Limb (tissue), 2 donors: ENCODE results near the gene FNIP2.

ENCODE experiments used
- DNase-seq, 2 donors: peaks; one replicate each; pipeline ENCODE4 v3.0.0-alpha.2; 2016; ENCODE audit errors: extremely low spot score in 2 of 2

Gene FNIP2

DNA sequence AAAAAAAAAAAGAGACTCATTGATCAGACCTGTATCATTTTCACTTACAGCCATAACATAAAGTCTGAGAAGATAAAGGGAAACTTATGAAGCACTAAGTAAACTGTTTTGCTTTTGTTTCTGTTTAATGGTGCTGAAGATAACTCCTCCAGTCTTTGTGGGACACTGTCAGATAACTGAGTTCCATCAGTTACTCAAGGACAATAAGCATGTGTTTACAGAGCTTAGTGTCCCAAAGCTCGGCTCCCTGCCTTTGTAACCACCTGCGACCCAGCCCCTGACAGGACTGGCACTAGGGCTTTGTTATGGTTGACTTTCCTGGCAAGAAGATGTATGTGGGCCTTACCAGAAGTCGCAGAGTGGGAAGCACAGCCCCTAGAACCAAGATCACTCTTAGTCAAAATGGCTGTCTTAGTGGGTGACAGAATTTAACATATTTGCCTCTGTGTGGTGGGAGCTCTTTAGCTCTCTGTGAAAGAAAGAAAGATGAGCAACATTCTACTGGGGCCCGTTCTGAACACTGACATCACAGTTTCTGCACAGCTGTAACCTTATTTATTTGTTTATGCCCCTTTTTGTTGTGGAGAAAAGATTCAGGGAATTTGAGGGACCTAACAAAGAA, 68.1 kb downstream of the FNIP2 start:
- DNase-seq = no peak

GRCh38 chr4:158837527-158838141, 68.8 kb downstream of the FNIP2 start:
- no peak for DNase-seq

- DNase-seq = no peak
Measured at GRCh38 chr4:158840131-158840530, 71.3 kb downstream of the FNIP2 start.

GRCh38 chr4:158841540-158841939, 72.7 kb downstream of the FNIP2 start:
- no peak for DNase-seq

DNA sequence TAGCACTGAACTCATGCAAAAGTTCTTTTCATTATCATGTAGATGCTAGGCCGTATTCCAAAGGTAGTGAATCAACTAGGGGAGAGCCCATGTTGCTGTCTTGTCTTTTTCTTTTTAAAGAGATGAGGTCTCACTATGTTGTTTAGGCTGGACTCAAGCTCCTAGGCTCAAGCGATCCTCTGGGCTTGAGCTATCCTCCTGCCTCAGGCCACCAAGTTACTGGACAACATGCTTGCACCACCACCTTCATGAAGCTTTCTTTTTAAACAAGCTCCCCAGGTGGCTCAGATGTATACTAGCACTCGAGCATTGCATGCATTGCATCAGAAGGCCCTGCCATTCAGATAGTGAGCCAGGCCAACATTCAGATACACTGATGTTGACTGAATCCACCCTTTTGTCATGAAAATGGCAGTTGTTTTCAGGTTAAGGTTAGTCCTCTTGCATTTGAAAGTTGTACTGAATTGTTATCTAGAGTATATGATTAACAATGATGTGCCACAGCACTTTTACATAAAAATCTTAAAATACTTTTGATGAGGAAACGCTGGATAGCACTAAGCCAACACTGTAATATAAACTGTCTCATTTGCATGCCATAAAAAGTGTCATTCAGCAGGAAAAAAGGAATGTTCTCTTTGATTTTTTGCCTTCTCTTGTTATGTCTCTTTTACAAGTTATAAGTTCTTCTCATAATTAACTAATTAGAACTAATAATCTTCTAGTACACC, 76.7 kb downstream of the FNIP2 start:
- no peak for DNase-seq

DNA sequence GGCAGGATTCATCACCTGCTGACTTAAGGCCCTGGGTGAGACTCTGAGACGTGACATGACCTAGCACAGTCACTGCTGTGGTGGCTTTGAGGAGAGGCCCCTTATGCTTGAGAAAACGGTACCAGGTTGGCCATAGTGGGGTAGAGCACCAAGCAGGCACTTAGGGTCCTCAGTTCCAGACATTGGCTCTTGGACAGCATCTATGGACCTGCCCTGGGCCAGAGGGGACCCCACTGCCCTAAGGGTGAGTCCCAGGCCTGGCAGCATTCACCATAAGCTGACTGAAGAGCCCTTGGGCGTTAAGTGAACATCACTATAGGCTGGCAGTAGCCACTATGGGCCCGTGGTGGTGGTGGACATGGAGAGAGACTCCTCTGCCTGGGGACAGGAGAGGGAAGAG, 78.7 kb downstream of the FNIP2 start:
- no peak for DNase-seq

GRCh38 chr4:158849681-158850080, 80.9 kb downstream of the FNIP2 start:
- no peak for DNase-seq

- no peak for DNase-seq
Measured at GRCh38 chr4:158850371-158850770, 81.5 kb downstream of the FNIP2 start.

DNA sequence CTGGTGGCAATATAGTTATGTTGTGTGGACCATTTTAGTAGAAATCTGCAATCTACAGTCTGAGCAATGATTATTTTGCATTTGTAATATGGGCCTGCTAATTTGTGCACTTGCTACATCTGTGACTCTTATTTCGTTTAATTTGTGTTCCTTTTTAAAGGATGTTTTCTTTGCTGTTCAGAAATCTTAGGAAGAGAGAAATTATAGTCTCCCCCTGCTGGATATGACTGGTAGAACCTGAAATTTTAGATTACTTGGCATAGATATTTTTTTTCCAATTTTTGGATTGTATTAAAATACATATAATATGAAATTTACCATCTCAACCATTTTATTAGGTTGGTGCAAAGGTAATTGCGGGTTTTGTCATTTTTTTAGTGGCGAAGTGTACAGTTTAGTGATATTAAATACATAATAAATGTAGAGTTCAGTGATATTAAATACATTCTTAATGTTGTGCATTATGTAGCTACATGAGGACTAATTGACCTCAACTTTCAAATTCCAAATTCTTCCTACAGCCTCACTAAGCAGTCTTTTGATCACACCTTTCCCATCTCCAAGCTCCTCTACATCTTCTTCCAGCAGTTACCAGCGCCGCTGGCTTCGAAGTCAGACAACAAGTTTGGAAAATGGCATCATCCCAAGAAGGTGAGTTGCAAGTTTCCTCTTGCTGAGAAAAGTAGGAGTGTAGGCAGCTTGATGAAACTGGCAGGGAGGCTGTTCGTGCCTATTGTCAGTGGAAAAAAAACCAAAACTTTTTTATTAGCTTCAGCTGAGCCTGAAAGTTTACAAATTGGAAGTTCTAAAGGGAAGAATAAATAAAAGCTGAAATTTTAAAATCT, 82.2 kb downstream of the FNIP2 start:
- DNase-seq = peak in 1 of 2 donors; percentile 69

DNA sequence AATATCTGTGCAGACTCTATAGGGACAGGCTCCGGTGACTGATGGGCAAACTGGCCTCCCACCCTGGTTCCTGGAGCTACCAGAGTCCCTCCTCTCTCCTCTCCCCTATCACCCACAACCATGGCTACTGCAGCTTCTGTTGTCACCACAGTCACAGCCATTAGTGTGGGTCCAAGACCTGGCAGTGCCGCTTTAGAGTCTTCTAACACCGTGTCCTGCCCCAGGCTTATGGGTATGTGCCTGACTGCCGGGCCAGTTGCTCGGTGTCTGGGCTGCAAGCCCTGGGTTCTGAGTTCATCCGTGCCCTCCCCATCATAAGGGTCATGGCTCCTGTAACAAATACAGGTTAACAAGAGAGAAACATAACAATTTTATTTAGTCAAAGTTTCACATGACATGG, 85.4 kb downstream of the FNIP2 start:
- no peak for DNase-seq

DNA sequence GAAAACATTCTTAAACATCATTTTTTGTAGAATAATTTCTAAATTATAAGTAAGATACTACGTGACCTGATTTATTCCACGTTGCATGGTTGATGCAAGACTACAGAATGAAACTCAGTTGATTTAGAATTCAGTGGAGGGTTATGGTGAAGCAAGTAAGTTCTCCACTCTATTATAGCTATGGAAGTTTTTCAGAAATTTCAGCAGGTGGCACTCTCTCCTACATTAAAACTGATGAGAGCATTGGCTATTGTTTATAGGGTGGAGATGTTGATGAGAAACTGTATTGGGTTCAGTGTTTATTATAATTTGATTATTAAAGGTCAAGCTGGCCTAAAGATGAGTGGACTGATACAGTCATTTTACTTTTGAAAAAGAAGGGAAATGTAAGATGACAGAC, 88.0 kb downstream of the FNIP2 start:
- DNase-seq = peak in 1 of 2 donors; percentile 54

DNA sequence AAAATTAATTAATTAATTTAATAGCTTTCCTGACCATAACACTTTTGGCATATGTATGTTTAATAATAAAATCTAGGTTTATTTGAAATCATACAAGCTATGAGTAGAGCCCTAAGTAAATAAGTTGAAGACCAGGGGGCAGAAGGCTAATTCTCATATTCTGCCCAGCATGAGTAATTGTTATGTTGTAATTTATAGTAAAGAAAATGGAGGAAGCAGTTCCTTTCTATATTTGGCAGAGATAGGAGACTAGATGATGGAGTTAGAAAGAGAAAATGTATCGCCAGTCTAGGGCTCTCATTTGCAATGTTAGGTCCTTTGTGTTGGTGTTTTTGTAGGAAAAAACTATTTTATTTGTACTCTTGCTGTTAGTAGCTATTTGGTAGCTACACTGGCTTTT, 89.1 kb downstream of the FNIP2 start:
- DNase-seq = no peak

- DNase-seq = no peak
Measured at GRCh38 chr4:158858410-158859199, 89.8 kb downstream of the FNIP2 start.

DNA sequence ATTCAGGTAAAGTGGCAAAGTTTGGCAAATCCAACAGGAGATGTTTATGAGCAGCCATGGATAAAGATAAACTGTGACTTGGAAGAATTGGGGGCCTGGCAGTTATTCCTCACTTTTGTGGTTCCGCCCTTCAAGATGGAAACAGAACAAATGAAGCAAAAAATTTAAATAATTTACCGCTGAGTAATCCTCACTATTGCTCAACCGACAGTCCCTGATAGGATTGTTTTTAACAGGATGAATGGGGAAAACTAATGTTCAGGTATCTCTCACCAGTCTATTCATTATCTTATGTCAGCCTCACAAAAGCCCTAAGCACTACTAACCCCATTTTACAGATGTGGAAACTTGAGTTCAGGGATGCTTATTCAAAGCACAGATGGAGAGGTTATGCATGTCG, 90.8 kb downstream of the FNIP2 start:
- no peak for DNase-seq

- DNase-seq = no peak
Measured at GRCh38 chr4:158860856-158861255, 92.0 kb downstream of the FNIP2 start.

DNA sequence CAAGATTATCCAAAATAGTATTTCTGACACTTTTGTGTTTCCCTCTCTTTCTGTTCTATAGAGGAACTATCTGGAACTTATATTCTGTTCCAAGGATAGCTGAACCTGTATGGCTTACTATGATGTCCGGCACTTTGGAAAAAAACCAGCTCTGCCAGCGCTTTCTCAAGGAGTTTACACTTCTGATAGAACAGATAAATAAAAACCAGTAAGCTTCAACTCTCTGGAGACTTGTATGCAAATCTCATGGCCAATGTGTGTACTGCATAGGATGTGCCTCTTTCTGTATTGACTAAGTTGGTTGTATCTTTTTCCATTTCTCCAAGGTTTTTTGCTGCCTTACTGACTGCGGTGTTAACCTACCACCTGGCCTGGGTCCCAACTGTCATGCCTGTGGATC, 92.5 kb downstream of the FNIP2 start:
- DNase-seq = no peak

DNA sequence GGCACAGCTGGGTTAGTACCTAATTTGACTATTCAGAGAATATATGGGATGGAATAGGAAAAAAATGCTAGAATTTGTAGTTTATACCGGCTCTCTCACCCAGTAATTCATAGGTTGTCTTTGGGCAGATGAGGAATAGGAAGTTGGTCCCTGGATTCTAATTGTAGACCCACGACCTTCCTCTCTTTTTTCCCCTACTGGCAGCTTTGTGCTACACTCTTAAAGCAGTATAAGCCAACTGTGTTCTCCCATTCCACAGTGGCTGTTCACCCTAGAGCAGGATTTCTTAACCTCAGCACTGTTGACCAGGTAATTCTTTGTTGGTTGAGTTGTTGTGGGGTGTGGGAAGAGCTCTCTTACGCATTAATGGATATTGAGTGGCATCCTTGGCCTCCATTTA, 92.9 kb downstream of the FNIP2 start:
- DNase-seq = no peak

DNA sequence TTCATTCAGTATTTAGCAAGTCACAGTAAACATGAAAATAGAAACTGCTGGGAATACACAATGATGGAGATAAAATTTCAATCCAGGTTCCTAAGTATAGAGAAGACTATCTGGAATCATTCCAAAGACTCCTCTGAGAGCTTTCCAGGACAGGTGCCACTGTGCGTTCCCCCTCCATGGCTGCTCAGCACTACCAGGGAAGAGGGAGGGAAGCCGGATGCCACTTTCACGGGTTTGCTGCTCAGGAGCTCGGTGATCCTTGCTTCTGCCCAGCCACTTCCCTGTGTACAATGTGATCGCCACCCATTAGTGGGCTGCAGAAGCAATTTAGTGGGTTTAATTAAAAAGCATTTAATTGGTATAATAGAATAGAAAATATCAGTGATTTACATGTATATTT, 94.5 kb downstream of the FNIP2 start:
- DNase-seq = no peak

GRCh38 chr4:158865520-158866177, 96.8 kb downstream of the FNIP2 start:
- no peak for DNase-seq

GRCh38 chr4:158869001-158869400, 100.2 kb downstream of the FNIP2 start:
- DNase-seq = no peak

GRCh38 chr4:158869761-158870160, 100.9 kb downstream of the FNIP2 start:
- no peak for DNase-seq
